ENCODE data around the gene SUPT7L. TPM values are rescaled to one million over a fixed set of nuclear protein-coding genes. Genes with fewer than 3 reads are reported as not detected.

Gene SUPT7L
- total and polyA plus RNA-seq, 2 of the 4 experiments (the other 2 are of a cell fraction): 16.7 to 33.4 TPM

- H3K56ac ChIP-seq (ENCODE audit: extremely low read depth, insufficient read depth, low read length): no peak overlapping the region
- H2AFZ ChIP-seq (replicated peaks; ENCODE audit: low read length, poor library complexity): peak overlapping the region; percentile 54
- no peak overlapping the region for H3K4me2 ChIP-seq (ENCODE audit: low read depth, low read length)
- dilution Hi-C loops (cut with HindIII; ENCODE audit: low sequenced_read_pairs, unreplicated experiment): no loop called here
- H4K8ac ChIP-seq (ENCODE audit: low read depth in 2 of 2, low read length in 2 of 2): no peak overlapping the region
- H3K36me3 ChIP-seq (ENCODE audit: control insufficient read depth, insufficient read depth, low read length): no peaks in the 10 kb centered on the region
- ATAC-seq (ENCODE audit: low read depth) (no peak), DNase-seq (no peak)
- H3K9me3 ChIP-seq (ENCODE audit: control insufficient read depth, insufficient read depth, low read length): no peaks in the 10 kb centered on the region
- peaks cover 2 to 3% of the 10 kb centered on the region in 2 experiments; a peak in 1 of 4 replicates for H3K79me1 ChIP-seq (ENCODE audit: low read depth in 1 of 2, low read length in 2 of 2)
- H2BK20ac ChIP-seq (ENCODE audit: low read depth, low read length): no peak overlapping the region
- in situ Hi-C loops (cut with MboI; ENCODE audit: low sequenced_read_pairs): no loop called here
- H2BK120ac ChIP-seq (ENCODE audit: low read depth, low read length): no peak overlapping the region
- 100% methylated on average over 4 of the region's 5 CpGs; no CpG with 5 or more reads in 1 of the 2 experiments for WGBS, 2 experiments (ENCODE audit: extremely low coverage in 2 of 2, insufficient read length in 1 of 2)
- H2BK15ac ChIP-seq (ENCODE audit: low read depth, low read length): no peak overlapping the region; the same call in 2 of the 3 replicates
- ChIA-PET POLR2A (ENCODE audit: unreplicated experiment) (no interaction called here), CTCF (interaction anchor here (1.0 kb wide), 1 partner anchor 8 kb away, joined by 3 read pairs; no protein-coding TSS in a partner anchor)
- no peak overlapping the region for H4K5ac ChIP-seq (ENCODE audit: low read depth, low read length)
- H3K4me1 ChIP-seq (ENCODE audit: control insufficient read depth, insufficient read depth, low read length): peaks cover 5% of the 10 kb centered on the region
- peaks cover 10% of the 10 kb centered on the region for H3K9me1 ChIP-seq (ENCODE audit: insufficient read depth, low read length)
- H3K9ac ChIP-seq (ENCODE audit: low read depth, low read length): no peak overlapping the region
- no peak overlapping the region for H3K27ac ChIP-seq (ENCODE audit: insufficient read depth, low read length)
- H3K4me3 ChIP-seq (ENCODE audit: insufficient read depth, low read depth, low read length): no peak overlapping the region
- TF ChIP-seq BHLHE40 (IDR thresholded peaks at IDR 0.05; ENCODE audit: low read depth, low read length) (no peak), RFX5 (IDR thresholded peaks at IDR 0.05; ENCODE audit: low read depth, low read length) (no peak), CTCF (conservative IDR thresholded peaks at IDR 0.05; ENCODE audit: low read depth, low read length) (no peak), CHD1 (IDR thresholded peaks at IDR 0.05; ENCODE audit: low read depth, low read length) (no peak), CEBPB (IDR thresholded peaks at IDR 0.05; ENCODE audit: low read depth, low read length) (no peak), MXI1 (IDR thresholded peaks at IDR 0.05; ENCODE audit: borderline replicate concordance, low read depth, low read length) (no peak), NFE2L2 (IDR thresholded peaks at IDR 0.05; ENCODE audit: low read depth, low read length) (no peak), ELK1 (IDR thresholded peaks at IDR 0.05; ENCODE audit: borderline replicate concordance, low read depth, low read length) (no peak), RAD21 (IDR thresholded peaks at IDR 0.05; ENCODE audit: low read length) (no peak), RCOR1 (IDR thresholded peaks at IDR 0.05; ENCODE audit: insufficient replicate concordance, low read length) (no peak)
- H3K18ac ChIP-seq (ENCODE audit: low read depth, low read length): no peak overlapping the region
- no TSS peak for BruUV-seq (replicated peaks)
- H3K14ac ChIP-seq (replicated peaks; ENCODE audit: low read depth, low read length): no peak overlapping the region
- H2BK5ac ChIP-seq (ENCODE audit: low read depth, low read length, poor library complexity, severe bottlenecking): no peak overlapping the region
- H3K23ac ChIP-seq (ENCODE audit: low read depth, low read length): no peak overlapping the region
- H4K91ac ChIP-seq (ENCODE audit: insufficient read depth, low read depth, low read length): no peak overlapping the region
- intact Hi-C loops (cut with micrococcal nuclease): no loop called here
- no peak overlapping the region for H2AK9ac ChIP-seq (replicated peaks; ENCODE audit: low read depth, low read length, poor library complexity)
- no peaks in the 10 kb centered on the region for H3K27me3 ChIP-seq (ENCODE audit: control insufficient read depth, insufficient read depth, low read length)
- H4K20me1 ChIP-seq (ENCODE audit: insufficient read depth, low read length): no peaks in the 10 kb centered on the region
- peak overlapping the region; percentile 34; the same call in 1 of the 2 replicates for H3K4ac ChIP-seq (ENCODE audit: low read depth, low read length)
- H2AK5ac ChIP-seq (ENCODE audit: low read depth, low read length): no peak overlapping the region
Measured at GRCh38 chr2:27711804-27712203, 48.4 kb upstream of the SUPT7L start.
